MV-4-11 (cell line): ENCODE measurements around the gene ELP4.
A peak's percentile ranks its signal among the peaks of the same experiment; 100 is the strongest.
"Not testable (repeated sequence)": the region's sequence is repeated elsewhere in the genome, so short reads cannot be mapped to it uniquely, and the experiment has no call there.

Source experiments
- DNase-seq: peaks from one replicate; lab custom pipeline; 2025; lab: John Stamatoyannopoulos, UW

ELP4 gene

DNA sequence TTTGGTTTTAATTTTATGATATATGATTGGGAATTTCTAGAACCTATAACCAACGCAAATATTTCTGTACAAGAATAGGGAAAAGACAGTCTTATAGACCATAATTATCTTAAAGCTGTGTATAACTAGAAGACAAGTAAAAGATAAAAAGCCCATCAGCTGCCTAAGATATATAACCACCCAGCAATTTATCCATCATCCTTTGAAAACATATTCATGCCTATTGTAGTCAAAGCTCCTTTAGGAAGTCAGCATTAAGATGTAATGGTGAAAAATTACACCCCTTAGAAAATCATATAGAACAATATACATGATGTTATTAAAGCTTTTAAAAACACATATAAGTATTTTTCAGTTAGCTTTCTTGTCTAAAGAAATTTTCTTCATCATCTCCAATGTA is 46.4 kb downstream of the ELP4 start:
- no peak for DNase-seq

- DNase-seq, result no peak
These were observed 48.4 kb downstream of the ELP4 start for GRCh38 chr11:31558001-31558400.

GRCh38 chr11:31560842-31561476 is 51.4 kb downstream of the ELP4 start:
- no peak for DNase-seq

DNA sequence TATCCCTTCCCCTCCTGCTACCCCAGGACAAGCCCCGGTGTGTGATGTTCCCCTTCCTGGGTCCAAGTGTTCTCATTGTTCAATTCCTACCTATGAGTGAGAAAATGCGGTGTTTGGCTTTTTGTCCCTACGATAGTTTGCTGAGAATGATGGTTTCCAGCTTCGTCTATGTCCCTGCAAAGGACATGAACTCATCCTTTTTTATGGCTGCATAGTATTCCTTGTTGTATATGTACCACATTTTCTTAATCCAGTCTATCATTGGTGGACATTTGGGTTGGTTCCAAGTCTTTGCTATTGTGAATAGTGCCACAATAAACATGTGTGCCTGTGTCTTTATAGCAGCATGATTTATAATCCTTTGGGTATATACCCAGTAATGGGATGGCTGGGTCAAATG is 55.0 kb downstream of the ELP4 start:
- DNase-seq, result not testable (repeated sequence)

DNA sequence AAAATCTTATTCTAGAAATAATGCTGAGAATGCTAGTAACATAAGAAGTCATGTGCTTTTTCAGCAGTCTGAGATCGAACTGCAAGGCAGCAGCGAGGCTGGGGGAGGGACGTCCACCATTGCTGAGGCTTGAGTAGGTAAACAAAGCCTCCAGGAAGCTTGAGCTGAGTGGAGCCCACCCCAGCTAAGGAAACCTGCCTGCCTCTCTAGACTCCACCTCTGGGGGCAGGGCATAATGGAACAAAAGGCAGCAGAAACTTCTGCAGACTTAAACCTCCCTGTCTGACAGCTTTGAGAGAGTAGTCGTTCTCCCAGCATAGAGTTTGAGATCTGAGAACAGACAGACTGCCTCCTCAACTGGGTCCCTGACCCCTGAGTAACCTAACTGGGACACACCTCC is 64.6 kb downstream of the ELP4 start:
- not testable (repeated sequence) for DNase-seq

- not testable (repeated sequence) for DNase-seq
These were observed 66.2 kb downstream of the ELP4 start for GRCh38 chr11:31575764-31576163.

- not testable (repeated sequence) for DNase-seq
These were observed 69.8 kb downstream of the ELP4 start for GRCh38 chr11:31579412-31579811.

DNA sequence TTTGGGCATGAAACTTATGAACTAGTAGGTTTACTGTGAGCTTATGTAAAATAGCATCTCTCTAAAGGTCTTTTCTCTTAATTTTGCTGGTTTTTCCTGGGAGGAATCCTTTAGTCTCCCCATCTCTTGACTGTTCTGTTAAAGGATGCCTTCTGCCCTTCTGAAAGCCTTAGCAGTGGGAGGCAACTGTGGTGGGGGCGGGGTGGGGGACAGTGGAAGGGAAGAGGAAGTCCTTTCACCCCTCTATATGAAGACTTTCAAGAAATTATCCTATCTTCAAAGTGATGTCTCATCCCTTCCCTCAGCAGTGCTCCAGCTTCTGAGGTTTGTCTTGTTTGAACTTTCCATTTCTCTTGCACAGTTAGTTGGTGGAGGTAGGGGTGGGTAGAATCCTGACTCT is 73.1 kb downstream of the ELP4 start:
- no peak for DNase-seq

DNA sequence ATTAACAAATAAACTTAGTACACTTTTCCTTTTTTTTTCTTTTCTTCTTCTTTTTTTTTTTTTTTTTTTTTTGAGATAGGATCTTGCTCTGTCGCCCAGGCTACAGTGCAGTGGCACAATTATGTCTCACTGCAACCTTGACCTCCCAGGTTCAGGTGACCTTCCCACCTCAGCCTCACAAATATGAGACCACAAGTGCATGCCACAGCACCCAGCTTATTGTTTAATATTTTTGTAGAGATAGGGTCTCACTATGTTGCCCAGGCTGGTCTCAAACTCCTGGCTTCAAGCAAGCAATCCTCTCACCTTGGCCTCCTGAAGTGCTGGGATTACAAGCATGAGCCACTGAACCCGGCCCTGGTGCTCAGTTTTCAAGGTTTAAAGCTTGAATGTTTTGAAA is 88.9 kb downstream of the ELP4 start:
- no peak for DNase-seq

GRCh38 chr11:31601635-31602282 is 92.2 kb downstream of the ELP4 start:
- no peak for DNase-seq

- no peak for DNase-seq
These were observed 97.3 kb downstream of the ELP4 start for GRCh38 chr11:31606893-31607292.

DNA sequence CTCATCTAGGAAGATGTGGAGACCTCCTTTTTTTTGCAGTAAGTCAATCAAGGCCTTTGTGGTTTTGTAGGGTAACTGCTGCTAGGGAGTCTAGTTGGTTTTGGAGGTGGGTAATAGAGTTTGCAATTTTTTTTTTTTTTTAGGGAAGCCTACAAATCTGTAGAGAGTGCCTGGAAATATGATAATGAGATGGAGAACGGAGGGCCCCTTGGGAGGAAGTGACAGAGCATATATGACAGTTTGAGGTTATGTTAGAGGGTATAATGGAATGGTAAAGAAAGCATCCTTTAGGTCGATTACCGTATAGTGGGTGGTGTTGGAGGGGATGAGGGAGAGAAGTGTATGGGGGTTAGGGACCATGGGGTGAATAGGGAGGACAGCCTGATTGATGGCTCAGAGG is 98.3 kb downstream of the ELP4 start:
- DNase-seq, result peak; percentile 22

DNA sequence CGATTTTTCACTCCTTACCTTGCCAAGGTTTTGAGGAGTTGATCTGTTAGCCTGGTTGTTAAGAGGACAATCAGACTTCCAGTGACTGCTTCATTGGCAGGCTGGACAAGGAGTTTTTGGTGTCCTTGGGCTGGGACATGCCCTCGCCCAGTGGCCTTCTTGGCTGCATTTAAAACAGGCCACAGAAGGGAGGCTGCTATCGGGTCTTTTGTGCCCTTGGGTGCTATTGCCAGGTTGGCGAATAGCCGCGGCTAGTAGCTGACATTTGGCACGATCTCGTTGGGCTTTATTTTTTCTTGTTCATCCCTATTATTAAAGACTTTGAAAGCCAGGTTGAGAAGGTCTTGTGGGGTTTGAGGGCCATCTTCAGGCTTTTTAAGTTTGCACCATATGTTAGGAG is 99.4 kb downstream of the ELP4 start:
- DNase-seq, result no peak

DNA sequence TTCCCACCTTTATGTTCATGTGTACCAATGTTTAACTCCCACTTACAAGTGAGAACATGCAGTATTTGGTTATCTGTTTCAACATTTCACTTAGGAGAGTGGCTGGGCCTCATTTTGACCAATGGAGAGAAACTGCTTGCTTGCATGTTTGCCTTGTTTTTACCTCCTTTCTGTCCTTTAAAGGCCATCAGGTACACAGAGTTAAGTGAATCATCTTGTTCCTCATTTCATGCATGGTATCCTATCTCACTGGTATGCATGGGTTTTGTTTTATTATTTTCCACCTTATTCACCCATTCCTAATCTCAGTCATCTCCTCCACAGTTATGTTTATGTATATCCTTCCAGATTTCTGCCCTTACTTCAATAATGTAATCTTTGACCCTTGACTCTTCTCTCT is 101.0 kb downstream of the ELP4 start:
- no peak for DNase-seq

- DNase-seq, result peak; percentile 83
These were observed 107.7 kb downstream of the ELP4 start for GRCh38 chr11:31617246-31617645.

- DNase-seq, result peak; percentile 20
These were observed 110.4 kb downstream of the ELP4 start for GRCh38 chr11:31619980-31620379.

DNA sequence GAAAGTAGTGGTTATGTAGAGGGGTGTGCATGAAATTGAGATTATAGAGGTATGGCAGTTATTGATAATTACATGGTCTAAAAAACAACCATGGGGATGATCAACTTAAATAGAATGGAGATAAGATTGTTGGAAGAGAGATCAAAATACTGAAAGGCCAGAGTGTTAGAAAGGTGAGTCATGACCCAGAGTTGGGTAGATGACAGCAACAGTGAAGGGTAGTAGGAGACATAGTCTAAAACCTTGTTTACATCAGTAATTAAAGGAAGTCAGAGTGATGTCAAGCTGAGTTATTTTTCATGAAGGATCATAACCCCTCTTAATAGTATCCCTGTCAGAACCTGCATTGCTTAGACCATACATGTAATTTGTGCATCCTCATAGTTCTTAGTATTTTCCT is 110.9 kb downstream of the ELP4 start:
- no peak for DNase-seq

- DNase-seq, result no peak
These were observed 116.3 kb downstream of the ELP4 start for GRCh38 chr11:31625868-31626267.

- DNase-seq, result no peak
These were observed 118.5 kb downstream of the ELP4 start for GRCh38 chr11:31628111-31628510.

- no peak for DNase-seq
These were observed 127.4 kb downstream of the ELP4 start for GRCh38 chr11:31636983-31637382.

DNA sequence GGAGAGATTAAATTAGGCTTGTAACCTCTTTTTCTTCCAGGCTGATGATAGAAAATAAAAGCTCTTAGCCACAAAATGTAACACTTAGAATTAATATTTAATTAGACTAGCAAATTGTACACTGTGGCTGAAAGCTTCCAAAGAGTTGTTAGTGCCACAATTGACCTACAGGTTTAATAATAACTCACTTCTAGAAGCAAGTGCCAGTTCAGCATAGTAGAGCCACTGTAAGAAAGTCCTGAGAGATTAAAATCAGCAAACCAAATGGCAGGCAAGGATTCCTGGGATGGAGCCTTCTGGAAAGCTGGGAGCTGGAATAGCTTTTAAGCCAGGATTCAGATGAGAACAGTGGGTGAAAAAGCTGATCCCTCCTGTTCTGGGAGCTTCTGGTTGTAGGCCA is 131.0 kb downstream of the ELP4 start:
- DNase-seq, result no peak

DNA sequence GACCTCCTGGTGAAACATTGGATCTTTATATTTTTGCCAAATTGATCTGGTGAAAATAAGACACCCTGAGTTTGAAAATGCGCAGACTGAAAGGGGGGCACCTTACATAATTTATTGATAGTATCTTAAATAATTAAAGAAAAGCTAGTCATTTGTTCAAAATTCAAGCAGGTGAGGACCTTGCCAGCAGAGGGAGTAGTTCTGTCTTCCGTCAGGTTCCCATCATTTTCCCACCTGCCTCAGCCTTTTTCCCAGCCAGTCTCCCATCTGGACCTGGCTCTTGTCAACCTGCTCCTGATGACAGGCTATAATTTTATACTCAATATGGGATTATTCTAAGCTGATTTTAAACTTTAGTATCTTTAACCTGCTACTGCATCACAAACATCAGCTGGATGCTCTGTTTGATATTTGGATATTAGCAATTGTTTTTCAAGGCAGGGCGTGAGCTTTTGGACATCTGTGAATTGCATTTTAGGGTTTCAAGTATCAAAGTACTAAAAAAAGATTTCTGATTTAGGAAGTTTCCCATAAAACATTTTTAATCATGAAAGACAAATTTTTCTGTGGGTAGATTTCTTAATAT is 132.0 kb downstream of the ELP4 start:
- no peak for DNase-seq

DNA sequence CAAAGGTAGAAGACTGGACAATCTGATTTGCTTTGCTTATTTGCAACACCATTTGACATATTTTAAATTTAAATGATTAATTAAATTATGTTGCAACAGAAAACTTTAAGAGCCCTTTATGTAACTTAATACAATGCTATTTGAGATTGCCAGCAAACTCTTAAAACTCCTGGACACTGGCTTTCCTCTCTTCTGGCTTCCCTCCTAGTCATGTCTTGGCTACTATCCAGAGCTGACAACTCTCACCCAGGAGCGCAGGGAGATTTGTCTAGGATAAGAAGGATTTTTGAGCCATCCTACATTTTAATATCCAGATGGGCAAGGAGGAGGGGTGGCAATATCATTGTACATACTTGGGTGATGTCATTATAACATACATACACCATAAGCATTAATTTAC is 134.3 kb downstream of the ELP4 start:
- DNase-seq, result no peak

DNA sequence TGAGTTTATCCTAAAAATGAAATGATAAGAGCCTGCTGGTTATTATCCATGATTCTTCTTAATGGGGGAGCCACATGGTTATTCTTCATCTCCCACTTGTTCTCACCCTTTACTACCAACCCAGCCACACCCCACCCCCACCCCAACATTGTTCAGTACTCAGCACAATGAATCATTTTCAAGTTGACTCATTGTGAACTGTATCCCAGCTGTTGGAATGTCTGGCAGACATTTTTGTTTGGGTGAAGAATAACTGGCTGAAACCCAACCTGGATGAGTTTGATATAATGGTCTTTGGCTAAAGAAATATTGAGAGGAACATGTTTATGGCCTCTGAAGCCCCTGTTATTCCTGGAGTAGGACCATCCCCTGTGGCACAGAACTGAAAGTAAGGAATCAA is 136.2 kb downstream of the ELP4 start:
- no peak for DNase-seq
